ENCODE data around the gene NDUFA8. TPM values are rescaled to one million over a fixed set of nuclear protein-coding genes. Genes with fewer than 3 reads are reported as not detected.

Gene NDUFA8
- total and polyA plus RNA-seq, 9 of the 15 experiments (the other 6 are each of a cell fraction or from before 2014, with no cell fraction given) = 105 to 212 (median 133) TPM

DNA sequence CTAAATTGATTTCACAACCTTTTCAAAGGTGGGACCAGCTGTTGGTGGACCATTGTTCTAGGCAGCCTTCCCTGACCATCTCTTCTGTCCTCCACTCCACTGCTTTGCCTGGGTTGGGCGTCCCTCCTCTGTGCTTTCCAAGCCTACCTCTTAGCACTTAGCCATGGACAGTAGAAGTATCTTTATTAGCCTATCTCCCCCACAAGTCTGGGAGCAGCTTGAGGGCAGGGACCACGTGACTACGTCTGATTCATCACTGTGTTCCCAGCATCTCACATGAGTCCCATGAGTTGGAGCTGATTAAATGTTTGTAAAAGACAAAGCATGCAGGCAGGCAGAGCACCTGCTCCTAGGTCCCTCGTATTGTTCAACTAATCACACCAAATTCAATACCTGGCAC is 21.1 kb upstream of the NDUFA8 start (continued):
- TF ChIP-seq FOSL1 (tag; conservative IDR thresholded peaks at IDR 0.05) = peak; percentile 89
- TF ChIP-seq POLR2B (IDR thresholded peaks at IDR 0.05; ENCODE audit: low read depth, partially characterized antibody) = no peak

- H3K4me1 ChIP-seq (replicated peaks in 1 of 2; ENCODE audit: control insufficient read depth in 2 of 2, insufficient read depth in 2 of 2, low read length in 2 of 2) = peaks cover 0 to 18% of the 10 kb centered on the region in 2 experiments; a peak in 2 of 5 replicates
- H3K9me3 ChIP-seq (replicated peaks; ENCODE audit: control insufficient read depth, insufficient read depth, low read depth, low read length) = no peaks in the 10 kb centered on the region
- H4K20me1 ChIP-seq (replicated peaks; ENCODE audit: control insufficient read depth, insufficient read depth, low read length) = no peaks in the 10 kb centered on the region
- DNase-seq (ENCODE audit: extremely low read depth in 1 of 4, low spot score in 3 of 4) (no peak), FAIRE-seq (no peak), ATAC-seq (no peak)
- H3K9ac ChIP-seq (ENCODE audit: insufficient read depth in 1 of 2, low read depth in 2 of 2, low read length in 2 of 2) = no peak overlapping the region
- 46% methylated on average over 2 of the region's 2 CpGs for WGBS (ENCODE audit: insufficient coverage, low coverage, missing lambda C conversion rate)
- CTCF ChIA-PET (ENCODE audit: low intra/inter-chr PET ratio) = no interaction called here
- no peaks in the 10 kb centered on the region for H3K79me2 ChIP-seq (ENCODE audit: control insufficient read depth, insufficient read depth, low read length)
- H3K4me3 ChIP-seq = no peak overlapping the region
- intact Hi-C loops (cut with micrococcal nuclease) = no loop called here
- H3K27me3 ChIP-seq (ENCODE audit: control insufficient read depth in 2 of 2, insufficient read depth in 2 of 2, low read length in 2 of 2) = no peaks in the 10 kb centered on the region
- in situ Hi-C loops (cut with MboI) = no loop called here
- no peaks in the 10 kb centered on the region for H3K36me3 ChIP-seq (ENCODE audit: control insufficient read depth, insufficient read depth, low read length)
- POLR2A ChIA-PET = interaction anchor here (0.9 kb wide), 1 partner anchor 15 kb away, joined by 3 read pairs; no protein-coding TSS in a partner anchor
- H2AFZ ChIP-seq (ENCODE audit: low read depth, low read length) = no peak overlapping the region
- BruUV-seq (replicated peaks) = no TSS peak
- H3K4me2 ChIP-seq (ENCODE audit: insufficient read depth, low read length) = no peak overlapping the region
- no peaks in the 10 kb centered on the region for H3K9me1 ChIP-seq (ENCODE audit: control insufficient read depth, insufficient read depth, low read length)
- no peak overlapping the region for H3K27ac ChIP-seq (ENCODE audit: extremely low read depth, low read depth, low read length)
- TF ChIP-seq ELF1 (tag; IDR thresholded peaks at IDR 0.05) (no peak), ASH1L (IDR thresholded peaks at IDR 0.05; ENCODE audit: borderline replicate concordance, low read depth, partially characterized antibody) (no peak), NR3C1 (CRISPR knock-in tag; IDR thresholded peaks at IDR 0.05) (no peak), ZNF785 (CRISPR knock-in tag; IDR thresholded peaks at IDR 0.05) (no peak), SFPQ (IDR thresholded peaks at IDR 0.05; ENCODE audit: low read depth, low read length) (no peak), LEF1 (IDR thresholded peaks at IDR 0.05) (no peak), ZNF224 (CRISPR knock-in tag; IDR thresholded peaks at IDR 0.05) (no peak), DIDO1 (tag; IDR thresholded peaks at IDR 0.05; ENCODE audit: low read depth) (no peak), HDAC2 (IDR thresholded peaks at IDR 0.05) (no peak), ZFPM2 (CRISPR knock-in tag; IDR thresholded peaks at IDR 0.05) (no peak), TAF7 (tag; IDR thresholded peaks at IDR 0.05) (no peak)
- TF ChIP-seq, protein P1, sequence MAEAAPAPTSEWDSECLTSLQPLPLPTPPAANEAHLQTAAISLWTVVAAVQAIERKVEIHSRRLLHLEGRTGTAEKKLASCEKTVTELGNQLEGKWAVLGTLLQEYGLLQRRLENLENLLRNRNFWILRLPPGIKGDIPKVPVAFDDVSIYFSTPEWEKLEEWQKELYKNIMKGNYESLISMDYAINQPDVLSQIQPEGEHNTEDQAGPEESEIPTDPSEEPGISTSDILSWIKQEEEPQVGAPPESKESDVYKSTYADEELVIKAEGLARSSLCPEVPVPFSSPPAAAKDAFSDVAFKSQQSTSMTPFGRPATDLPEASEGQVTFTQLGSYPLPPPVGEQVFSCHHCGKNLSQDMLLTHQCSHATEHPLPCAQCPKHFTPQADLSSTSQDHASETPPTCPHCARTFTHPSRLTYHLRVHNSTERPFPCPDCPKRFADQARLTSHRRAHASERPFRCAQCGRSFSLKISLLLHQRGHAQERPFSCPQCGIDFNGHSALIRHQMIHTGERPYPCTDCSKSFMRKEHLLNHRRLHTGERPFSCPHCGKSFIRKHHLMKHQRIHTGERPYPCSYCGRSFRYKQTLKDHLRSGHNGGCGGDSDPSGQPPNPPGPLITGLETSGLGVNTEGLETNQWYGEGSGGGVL (CRISPR knock-in tag; IDR thresholded peaks at IDR 0.05) = no peak
- TF ChIP-seq, protein P2, sequence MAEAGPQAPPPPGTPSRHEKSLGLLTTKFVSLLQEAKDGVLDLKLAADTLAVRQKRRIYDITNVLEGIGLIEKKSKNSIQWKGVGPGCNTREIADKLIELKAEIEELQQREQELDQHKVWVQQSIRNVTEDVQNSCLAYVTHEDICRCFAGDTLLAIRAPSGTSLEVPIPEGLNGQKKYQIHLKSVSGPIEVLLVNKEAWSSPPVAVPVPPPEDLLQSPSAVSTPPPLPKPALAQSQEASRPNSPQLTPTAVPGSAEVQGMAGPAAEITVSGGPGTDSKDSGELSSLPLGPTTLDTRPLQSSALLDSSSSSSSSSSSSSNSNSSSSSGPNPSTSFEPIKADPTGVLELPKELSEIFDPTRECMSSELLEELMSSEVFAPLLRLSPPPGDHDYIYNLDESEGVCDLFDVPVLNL (CRISPR knock-in tag; IDR thresholded peaks at IDR 0.05; ENCODE audit: low read depth) = no peak
- TF ChIP-seq, protein P3, sequence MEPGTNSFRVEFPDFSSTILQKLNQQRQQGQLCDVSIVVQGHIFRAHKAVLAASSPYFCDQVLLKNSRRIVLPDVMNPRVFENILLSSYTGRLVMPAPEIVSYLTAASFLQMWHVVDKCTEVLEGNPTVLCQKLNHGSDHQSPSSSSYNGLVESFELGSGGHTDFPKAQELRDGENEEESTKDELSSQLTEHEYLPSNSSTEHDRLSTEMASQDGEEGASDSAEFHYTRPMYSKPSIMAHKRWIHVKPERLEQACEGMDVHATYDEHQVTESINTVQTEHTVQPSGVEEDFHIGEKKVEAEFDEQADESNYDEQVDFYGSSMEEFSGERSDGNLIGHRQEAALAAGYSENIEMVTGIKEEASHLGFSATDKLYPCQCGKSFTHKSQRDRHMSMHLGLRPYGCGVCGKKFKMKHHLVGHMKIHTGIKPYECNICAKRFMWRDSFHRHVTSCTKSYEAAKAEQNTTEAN (CRISPR knock-in tag; IDR thresholded peaks at IDR 0.05) = no peak
These were observed 20.1 kb upstream of the NDUFA8 start for GRCh38 chr9:122179690-122180074.

Measured in K562 (cell line).